Prostate gland (tissue), 2 donors: ENCODE results near the gene IL3. TPM values are rescaled to one million over a fixed set of nuclear protein-coding genes. Genes with fewer than 3 reads are reported as not detected.

ENCODE experiments used
- DNase-seq: peaks from one replicate; pipeline ENCODE4 v3.0.0-alpha.2; 2019; ENCODE audit warnings: low spot score
- H3K27ac ChIP-seq, 2 donors: fragments of 200-600 bp; sonication (generic); 2 replicates each; pipeline ENCODE4 v1.5.1; 2017 to 2019
- H3K27me3 ChIP-seq: fragments of 200-600 bp; sonication (generic); replicated peaks from 2 replicates; pipeline ENCODE4 v1.5.1; 2019; ENCODE audit not compliant: insufficient read depth
- H3K36me3 ChIP-seq, 2 donors: fragments of 200-600 bp; sonication (generic); 1 replicate in 1 of 2; 2 replicates in 1 of 2; pipeline versions ENCODE4 v1.5.1 to v1.8.1; 2017 to 2019
- H3K4me1 ChIP-seq: fragments of 200-600 bp; sonication (generic); replicated peaks from 2 replicates; pipeline ENCODE4 v1.5.1; 2019
- H3K4me3 ChIP-seq, 2 donors: fragments of 200-600 bp; sonication (generic); 2 replicates each; pipeline ENCODE4 v1.5.1; 2017 to 2019
- H3K9me3 ChIP-seq: fragments of 200-600 bp; sonication (generic); 2 replicates; pipeline ENCODE4 v1.5.1; 2017
- CTCF ChIP-seq, 4 experiments: fragments of 200-600 bp in 2 of 4; fragments of 450-650 bp in 2 of 4; sonication (generic) in 2 of 4; IDR thresholded peaks; 1 replicate in 3 of 4; 2 replicates in 1 of 4; pipeline ENCODE4 v1.5.1; 2016 to 2019; ENCODE audit warnings: antibody characterized with exemption in 4 of 4, mild to moderate bottlenecking in 2 of 4, moderate library complexity in 2 of 4
- POLR2A ChIP-seq: fragments of 450-650 bp; IDR thresholded peaks from one replicate; pipeline ENCODE4 v1.6.1; 2016; ENCODE audit warnings: antibody characterized with exemption, mild to moderate bottlenecking
- POLR2AphosphoS5 ChIP-seq: sonication (generic); formaldehyde crosslinking; IDR thresholded peaks from one replicate; pipeline ENCODE4 v1.6.1; 2017; ENCODE audit warnings: antibody characterized with exemption
- WGBS: methylation state at CpG from one replicate; pipeline ENCODE4 v1.1.5; 2018; 5-methylcytosine and 5-hydroxymethylcytosine counted together
- intact Hi-C: fragments of 100-400 bp; cut with DNase I; formaldehyde crosslinking; loops from one replicate; pipeline ENCODE4 v1.14.2; 2022
- total RNA-seq, 2 donors: library from RNA; depleted of rRNA; stranded (reverse); fragments of >200 nt; gene quantifications; one replicate each; pipeline ENCODE4 v1.1.0, GENCODE V29; 2016

IL3 gene
- total RNA-seq, 2 donors from 2014 or later, result not detected

DNA sequence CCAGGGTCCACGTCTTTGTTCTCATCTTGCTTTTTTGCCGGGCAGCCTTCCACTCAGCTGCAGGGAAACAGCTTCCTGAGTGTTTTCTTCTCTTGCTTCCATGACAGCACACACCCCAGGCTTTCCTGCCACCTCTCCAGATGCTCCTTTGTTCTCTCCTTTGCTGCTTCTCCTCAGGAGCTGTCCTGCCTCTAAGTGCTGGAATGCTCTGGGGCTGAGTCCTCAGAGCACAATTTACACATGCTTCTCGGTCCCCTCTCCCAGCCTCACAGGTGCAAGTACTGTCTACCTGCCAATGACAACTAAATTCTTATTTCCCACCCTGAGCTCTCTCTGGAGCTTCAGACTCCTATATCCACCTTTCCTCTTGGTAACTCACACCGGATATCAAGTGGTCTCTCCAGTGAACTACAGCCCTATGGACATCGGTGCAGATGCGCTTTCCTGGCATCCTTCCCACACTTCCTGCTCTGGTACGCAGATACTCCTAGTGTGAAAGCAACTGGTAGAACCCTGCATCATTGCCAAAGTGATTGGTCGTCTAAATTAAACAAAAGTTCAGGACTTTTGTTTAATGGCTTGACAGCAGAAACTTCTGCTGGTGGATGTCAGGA lies 35.6 kb upstream of the IL3 start:
- no peaks in the 10 kb centered on the region for H3K4me1 ChIP-seq
- no peak for TF ChIP-seq CTCF (IDR thresholded peaks at IDR 0.05)
- TF ChIP-seq POLR2A, result no peak
- TF ChIP-seq POLR2AphosphoS5, result no peak
- no peak overlapping the region for H3K4me3 ChIP-seq
- H3K9me3 ChIP-seq, result no peaks in the 10 kb centered on the region
- WGBS, result 62% methylated on average over 8 of the region's 8 CpGs
- no peak for DNase-seq
- no peak overlapping the region for H3K27ac ChIP-seq
- H3K27me3 ChIP-seq, result no peaks in the 10 kb centered on the region
- intact Hi-C loops, result no loop called here
- no peaks in the 10 kb centered on the region for H3K36me3 ChIP-seq

DNA sequence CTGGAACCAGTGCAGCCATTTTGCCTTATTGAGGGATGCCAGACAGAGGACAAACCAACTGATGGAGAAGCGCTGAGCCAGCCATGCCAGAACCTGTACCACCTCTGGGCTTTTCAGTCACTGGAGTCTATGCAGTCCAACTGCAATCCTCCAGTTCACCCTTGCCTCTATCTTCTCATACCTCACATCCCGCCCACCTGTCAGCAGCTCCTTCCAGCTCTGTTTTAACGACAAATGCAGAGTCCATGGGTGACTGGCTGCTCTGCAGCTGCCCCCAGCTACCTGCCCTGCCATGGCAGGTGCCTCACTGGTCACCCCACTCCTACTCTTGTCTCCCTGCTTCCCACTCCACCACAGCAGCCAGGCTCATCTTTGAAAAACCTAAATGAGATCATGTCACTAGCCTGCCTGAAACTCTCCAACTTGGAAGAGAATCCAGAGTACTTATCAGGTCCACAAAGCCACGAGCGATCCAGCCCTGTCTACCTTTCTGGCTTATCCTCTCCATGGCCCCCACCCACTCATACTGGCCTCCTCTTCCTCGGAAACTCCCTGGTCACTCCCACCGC lies 35.0 kb upstream of the IL3 start:
- TF ChIP-seq POLR2A (no peak), POLR2AphosphoS5 (no peak), CTCF (IDR thresholded peaks at IDR 0.05) (no peak)
- Histone ChIP-seq H3K27ac (no peak overlapping the region), H3K4me1 (no peaks in the 10 kb centered on the region), H3K27me3 (no peaks in the 10 kb centered on the region), H3K9me3 (no peaks in the 10 kb centered on the region), H3K36me3 (no peaks in the 10 kb centered on the region), H3K4me3 (no peak overlapping the region)
- no peak for DNase-seq
- 88% methylated on average over 7 of the region's 7 CpGs for WGBS
- intact Hi-C loops, result no loop called here

- no peak overlapping the region for H3K27ac ChIP-seq
- TF ChIP-seq POLR2A (no peak), POLR2AphosphoS5 (no peak), CTCF (IDR thresholded peaks at IDR 0.05) (no peak)
- no peak for DNase-seq
- H3K9me3 ChIP-seq, result no peaks in the 10 kb centered on the region
- H3K4me1 ChIP-seq, result no peaks in the 10 kb centered on the region
- no peaks in the 10 kb centered on the region for H3K36me3 ChIP-seq
- H3K27me3 ChIP-seq, result no peaks in the 10 kb centered on the region
- no peak overlapping the region for H3K4me3 ChIP-seq
- WGBS, result 92% methylated on average over 3 of the region's 5 CpGs
- intact Hi-C loops, result no loop called here
These were observed 33.9 kb upstream of the IL3 start for GRCh38 chr5:132026516-132027008.

DNA sequence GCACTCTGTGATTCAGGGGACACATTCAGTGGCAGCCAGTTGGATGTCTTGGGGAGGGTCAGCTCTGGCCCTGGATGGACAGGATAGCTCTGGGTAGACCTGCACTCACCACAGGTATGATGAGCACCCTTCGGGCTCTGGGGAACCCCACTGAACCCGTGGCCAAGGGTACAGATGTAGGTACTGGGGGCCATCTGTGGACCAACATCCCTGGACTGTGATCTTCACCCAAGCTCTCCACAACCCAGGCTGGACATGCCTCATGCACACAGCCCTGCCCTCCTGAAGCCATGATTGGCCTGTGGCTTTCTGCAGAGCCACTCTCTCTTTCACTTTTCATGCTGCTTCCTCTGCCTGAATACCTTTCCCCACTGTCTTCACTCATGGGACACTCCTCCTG lies 33.4 kb upstream of the IL3 start:
- TF ChIP-seq CTCF (IDR thresholded peaks at IDR 0.05) (no peak), POLR2A (no peak), POLR2AphosphoS5 (no peak)
- DNase-seq, result no peak
- H3K27me3 ChIP-seq, result no peaks in the 10 kb centered on the region
- no peaks in the 10 kb centered on the region for H3K36me3 ChIP-seq
- WGBS, result 100% methylated on average over 1 of the region's 2 CpGs
- H3K4me1 ChIP-seq, result no peaks in the 10 kb centered on the region
- H3K9me3 ChIP-seq, result no peaks in the 10 kb centered on the region
- H3K27ac ChIP-seq, result no peak overlapping the region
- intact Hi-C loops, result no loop called here
- no peak overlapping the region for H3K4me3 ChIP-seq
